NCI-H1694 (cell line): ENCODE measurements around the gene SLC47A1.
"Not testable (repeated sequence)": the region's sequence is repeated elsewhere in the genome, so short reads cannot be mapped to it uniquely, and the experiment has no call there.

Source experiments
- DNase-seq: peaks from one replicate; lab custom pipeline; 2025; lab: John Stamatoyannopoulos, UW

The SLC47A1 gene, protein sequence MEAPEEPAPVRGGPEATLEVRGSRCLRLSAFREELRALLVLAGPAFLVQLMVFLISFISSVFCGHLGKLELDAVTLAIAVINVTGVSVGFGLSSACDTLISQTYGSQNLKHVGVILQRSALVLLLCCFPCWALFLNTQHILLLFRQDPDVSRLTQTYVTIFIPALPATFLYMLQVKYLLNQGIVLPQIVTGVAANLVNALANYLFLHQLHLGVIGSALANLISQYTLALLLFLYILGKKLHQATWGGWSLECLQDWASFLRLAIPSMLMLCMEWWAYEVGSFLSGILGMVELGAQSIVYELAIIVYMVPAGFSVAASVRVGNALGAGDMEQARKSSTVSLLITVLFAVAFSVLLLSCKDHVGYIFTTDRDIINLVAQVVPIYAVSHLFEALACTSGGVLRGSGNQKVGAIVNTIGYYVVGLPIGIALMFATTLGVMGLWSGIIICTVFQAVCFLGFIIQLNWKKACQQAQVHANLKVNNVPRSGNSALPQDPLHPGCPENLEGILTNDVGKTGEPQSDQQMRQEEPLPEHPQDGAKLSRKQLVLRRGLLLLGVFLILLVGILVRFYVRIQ

DNA sequence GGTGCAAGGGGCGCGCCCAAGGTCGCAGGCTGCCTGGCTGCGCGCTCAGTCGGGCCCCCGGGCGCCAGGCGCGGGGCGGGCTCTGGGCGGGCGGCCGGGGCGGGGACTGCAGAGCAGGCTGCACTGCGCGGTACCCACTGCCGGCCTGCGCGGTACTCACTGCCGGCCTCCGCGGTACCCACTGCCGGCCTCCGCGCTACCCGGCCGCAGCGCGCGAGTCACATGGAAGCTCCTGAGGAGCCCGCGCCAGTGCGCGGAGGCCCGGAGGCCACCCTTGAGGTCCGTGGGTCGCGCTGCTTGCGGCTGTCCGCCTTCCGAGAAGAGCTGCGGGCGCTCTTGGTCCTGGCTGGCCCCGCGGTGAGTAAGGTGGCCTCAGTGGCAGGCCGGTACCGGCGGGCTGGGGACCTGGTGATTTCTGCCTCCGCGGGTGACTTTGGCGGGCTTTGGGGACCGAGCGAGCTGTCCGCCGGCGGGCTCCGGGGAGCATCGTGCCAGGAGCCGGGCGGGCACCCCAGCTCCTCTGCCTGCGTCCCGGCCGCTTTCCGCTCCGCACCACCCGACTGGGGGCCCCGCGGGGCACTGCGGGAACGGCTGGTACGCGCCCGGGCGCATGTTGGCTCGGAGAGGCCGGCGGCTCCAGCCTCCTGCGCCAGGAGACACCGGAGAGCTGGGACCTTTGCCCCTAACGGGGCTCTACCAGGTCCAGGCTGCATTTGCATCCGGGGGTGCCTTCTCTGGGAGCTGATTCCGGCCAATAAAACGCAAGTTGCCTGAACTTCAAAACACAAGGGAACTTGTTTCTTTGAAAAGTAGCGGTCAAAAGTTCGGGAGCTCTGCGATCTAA is at the start of gene SLC47A1:
SLC47A1 (plus strand) TSS at position 137 of the 844 bp plus-strand sequence; CDS start at position 223, 86 bp downstream.
- DNase-seq: no peak

DNA sequence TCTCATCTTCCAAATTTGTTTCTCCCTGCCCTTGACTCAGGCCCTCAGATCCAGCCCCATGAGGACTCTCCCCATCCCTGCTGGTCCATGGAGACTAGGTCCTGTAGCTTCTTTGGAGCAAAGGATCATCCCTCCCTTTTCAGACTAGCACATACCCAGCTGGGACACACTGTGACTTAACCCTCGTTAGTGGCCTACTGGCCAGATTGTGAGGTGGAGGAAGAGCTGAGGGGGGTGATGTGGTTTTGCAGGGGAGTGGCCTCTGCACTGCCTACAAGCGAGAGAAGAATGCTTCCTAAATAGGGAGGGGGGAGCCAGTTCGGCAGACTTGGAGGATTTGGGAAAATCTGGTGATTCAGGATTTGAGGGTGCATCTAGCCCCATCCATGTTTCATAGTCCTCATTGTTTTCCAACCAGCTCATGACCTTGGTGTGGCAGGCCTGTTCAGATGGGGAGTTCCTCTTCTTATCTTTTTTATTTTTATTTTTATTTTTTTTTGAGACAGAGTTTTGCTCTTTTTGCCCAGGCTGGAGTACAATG is 47.8 kb upstream of the SLC47A1 start:
- DNase-seq: no peak

DNA sequence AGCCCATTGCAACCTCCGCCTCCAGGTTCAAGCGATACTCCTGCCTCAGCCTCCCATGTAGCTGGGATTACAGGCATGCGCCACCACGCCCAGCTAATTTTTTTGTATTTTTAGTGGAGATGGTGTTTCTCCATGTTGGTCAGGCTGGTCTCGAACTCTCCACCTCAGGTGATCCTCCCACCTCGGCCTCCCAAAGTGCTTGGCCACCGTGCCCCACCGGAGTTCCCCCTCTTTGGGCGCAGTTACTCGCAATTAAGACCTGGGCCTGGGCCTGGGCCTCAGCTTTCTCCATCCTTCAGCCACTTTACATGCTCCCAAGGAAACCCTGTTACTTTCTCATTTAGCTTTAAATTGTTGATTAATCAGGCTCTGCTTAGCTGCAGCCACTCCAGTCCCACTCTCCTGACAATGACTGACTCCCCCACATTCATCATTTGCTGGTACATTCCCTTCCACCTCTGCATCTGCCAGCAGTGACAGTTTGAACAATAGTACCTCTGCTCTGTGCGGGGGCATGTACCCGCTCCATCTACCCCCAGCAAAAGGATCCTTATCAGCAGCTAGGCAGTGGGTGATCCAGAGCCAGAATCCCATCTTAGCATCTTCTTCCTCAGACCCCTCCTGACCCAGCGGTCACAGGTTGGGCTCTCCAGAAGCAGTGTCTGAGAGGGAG is 47.2 kb upstream of the SLC47A1 start:
- DNase-seq: no peak

DNA sequence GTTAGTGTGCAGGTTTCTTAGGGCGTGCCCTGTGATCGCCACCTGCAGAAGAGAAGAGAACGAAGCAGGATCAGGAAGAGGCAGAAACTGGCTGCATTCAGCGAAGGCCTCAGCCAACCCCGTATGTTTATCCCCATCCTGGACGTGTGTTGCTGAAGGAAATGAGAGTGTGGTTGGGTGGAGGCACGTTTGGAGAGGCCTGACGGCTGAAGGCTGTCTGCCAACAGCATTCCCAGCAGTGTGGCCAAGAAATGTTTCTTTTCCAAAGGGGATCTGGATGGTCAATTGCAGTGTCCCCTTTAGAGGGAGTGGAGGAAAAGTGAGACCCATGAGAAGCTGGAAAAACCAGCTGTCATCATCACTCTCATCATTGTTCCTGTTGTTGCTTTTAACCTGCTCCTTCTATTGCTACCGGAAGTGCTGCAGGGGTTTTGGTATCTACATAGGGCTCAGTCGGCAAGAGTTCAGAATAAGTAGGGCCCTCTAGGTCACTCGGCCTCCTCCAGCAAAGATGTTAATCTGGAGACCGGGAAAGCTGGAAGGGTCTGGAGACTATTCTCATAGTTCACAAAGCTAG is 46.5 kb upstream of the SLC47A1 start:
- DNase-seq: no peak

DNA sequence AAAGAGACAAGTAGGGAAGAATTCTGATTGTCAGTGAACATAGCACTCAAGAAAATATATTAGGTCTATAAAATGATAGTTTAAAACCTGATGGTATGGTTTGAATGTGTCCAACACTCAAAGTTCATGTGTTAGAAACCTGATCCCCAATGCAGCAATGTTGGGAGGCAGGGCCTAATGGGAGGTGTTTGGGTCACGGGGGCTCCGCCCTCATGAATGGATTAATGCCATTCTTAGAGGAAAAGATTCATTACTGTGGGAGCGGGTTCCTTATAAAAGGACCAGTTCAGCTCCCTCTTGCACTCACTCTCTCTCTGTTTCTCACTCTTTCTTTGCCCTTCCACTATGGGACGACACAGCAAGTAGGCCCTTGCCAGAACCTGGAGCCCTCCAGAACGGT is 41.5 kb upstream of the SLC47A1 start:
- no peak for DNase-seq

DNA sequence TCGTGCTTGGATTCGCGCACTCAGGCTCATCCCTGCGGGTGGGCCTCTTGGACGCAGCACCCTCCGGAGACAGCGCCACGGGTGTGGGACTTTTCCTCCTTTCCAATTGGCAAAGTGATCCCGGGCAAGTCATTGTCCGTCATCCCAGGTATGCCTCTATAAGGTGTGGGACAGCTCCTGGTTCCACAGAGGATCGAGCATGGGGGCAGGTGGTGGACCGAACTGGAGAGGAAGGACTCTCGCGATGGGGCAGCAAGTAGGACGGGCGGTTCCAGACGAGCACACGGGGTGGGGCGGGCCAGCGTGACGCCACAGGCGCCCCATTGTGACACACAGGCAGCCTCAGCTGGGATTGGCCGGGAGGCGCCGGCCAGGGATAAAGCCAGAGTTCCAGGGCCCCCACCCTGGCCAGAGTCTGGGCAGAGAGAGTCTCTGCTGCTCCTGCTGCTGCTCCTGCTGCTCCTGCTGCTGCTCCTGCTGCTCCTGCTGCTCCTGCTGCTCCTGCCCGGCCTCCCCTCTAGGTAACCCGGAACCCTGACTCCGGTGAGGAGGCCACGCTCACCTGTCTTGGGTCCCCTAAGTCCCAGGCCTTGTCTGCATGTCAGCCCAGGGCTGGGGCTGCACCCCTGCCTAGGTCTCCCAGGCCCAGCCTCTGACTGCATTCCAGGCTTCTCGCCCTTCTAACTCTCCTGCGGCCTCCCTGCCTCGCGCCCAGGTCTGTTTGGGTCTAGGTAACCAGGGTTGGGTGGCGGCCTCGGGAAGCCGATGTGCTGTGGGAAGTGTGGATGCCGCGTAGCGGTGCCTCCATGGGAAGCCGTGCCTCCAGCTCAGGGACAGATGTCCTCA is 38.5 kb upstream of the SLC47A1 start:
- no peak for DNase-seq

DNA sequence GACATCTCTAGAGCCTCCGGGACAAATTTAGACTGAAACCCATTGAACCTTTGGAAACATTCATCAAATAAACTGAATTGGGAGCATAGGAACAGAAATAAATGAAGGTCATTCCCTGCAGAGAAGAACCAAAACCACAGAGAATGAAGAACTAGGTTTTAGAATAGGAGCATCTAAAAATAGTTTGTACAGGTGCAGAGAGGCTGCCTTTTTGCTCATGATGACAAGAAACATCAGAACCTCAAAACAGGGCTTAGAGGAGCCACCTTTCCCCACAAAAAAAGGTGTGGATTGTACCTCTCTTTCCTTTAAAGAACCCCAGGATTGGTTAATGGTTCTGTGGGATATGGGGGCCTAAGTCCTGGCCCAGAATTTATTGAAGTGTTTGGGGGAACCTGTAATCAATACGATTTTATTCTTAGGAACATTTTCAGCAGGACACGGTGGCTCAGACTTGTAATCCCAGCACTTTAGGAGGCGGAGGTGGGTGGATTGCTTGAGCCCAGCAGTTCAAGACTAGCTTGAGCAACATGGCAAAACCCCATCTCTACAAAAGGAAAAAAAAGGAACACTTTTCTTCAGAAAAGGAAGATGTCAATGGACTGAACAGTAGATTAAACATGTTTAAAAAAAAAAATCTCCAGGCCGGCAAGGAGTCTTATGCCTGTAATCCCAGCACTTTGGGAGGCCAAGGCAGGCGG is 37.7 kb upstream of the SLC47A1 start:
- no peak for DNase-seq

DNA sequence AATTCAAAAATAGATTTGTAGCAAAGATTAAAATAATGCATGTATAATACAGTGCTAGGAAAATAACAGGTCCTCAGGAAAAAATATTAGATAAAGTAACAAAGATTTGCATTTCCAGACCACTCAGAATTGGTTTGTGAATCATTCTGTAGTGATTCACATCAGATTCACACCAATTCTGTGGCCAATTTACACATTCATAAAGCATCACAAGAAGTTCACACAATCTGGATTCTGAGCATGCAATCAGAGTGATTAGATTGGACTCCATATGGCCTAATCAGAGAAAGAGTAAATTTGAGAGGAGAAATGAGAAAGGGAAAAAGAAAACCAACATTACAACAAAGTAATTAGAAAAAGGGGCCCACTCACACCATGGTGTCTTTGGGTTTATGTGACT is 36.0 kb upstream of the SLC47A1 start:
- no peak for DNase-seq

DNA sequence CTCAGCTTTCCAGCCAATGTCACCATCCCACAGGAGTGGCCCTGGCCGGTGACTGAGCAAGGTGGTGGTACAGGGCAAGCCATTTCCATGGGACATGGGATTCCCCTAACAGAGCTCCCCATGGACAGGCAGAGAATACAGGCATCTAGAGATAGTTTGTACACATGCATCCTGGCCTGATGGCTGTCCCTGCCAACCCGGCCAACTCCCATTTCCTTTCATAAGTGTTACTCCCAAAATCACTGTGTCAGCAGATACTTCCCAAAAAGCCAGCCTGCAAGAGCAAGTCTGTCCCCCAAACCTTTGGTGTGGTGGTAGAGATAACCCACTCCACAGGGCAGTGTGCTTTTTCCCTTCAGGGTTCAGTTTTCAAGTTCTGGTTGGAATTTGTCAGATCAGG is 32.4 kb upstream of the SLC47A1 start:
- DNase-seq: no peak

DNA sequence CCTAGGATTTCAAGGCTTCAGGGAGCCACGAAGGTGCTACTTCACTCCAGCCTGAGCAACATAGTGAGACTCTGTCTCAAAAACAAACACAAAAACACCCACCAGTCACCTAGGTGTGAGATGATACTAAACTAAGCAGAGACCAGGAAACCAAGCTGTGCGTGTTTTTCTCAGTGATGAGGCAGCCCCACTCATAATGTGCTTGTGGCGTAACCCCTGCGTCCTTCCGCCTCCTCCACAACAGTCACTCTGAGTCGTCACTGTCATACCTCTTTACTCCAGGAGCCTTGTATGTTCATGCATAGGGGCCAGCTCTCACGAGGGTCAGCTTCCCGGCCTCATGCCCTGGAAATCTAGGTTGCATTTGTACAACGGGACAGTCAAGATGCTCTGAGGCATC is 31.1 kb upstream of the SLC47A1 start:
- DNase-seq: no peak

DNA sequence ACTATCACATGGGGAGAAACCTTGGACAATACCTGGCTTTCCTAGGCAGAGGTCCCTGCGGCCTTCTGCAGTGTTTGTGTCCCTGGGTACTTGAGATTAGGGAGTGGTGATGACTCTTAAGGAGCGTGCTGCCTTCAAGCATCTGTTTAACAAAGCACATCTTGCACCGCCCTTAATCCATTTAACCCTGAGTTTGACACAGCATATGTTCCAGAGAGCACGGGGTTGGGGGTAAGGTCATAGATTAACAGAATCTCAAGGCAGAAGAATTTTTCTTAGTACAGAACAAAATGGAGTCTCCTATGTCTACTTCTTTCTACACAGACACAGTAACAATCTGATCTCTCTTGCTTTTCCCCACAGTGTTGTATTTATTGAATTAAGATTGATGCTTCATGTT is 28.1 kb upstream of the SLC47A1 start:
- not testable (repeated sequence) for DNase-seq

DNA sequence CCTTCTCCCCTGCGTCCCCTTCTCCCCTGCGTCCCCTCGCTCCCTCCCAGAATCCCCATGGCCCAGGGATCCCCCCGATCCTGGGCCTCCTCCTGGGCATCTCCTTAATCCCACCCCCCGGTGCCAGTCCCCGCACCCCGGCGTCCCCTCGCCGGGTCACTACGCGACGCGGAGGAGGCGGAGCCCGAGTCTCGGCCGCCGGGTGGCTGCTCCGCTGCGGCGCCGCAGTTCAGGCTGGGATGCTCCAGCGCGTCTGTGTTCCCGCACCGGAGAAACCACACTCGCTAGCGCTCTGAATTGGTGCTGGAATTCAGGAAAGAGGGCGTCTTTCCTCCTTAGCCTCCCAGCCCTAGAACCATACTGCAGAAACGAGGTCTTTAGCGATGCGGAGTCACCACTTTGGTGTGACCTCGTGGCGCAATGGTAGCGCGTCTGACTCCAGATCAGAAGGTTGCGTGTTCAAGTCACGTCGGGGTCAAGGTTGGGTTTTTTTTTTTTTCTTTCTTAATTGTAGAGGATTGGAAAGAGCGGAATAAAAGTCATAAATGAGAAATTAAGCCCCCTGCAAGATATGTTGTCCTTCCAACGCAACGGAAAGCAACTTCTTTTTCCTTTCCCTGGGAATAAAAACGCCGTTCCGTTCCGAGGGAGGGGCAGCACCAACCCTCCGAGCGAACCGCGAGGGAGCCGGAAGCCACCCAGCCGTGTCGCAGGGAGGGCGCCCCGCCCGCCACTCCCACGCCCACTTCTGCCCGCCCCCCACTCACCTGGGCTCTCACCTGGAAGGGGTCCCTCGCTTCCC is 25.7 kb upstream of the SLC47A1 start:
- peak; percentile 94 for DNase-seq

DNA sequence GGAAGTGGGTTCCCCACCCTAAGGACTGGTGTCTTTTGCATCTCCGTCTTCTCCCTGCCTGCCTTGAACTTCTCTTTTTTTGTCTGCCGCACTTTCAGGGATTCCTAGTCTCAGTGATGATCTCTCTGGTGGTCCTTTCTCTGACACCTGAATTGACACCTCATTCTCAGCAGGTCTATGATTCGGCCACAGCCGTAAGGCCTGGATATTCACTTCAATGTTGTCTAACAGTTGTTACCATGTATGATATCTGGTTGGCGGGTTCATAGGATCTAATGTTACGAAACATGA is 25.1 kb upstream of the SLC47A1 start:
- DNase-seq: no peak

DNA sequence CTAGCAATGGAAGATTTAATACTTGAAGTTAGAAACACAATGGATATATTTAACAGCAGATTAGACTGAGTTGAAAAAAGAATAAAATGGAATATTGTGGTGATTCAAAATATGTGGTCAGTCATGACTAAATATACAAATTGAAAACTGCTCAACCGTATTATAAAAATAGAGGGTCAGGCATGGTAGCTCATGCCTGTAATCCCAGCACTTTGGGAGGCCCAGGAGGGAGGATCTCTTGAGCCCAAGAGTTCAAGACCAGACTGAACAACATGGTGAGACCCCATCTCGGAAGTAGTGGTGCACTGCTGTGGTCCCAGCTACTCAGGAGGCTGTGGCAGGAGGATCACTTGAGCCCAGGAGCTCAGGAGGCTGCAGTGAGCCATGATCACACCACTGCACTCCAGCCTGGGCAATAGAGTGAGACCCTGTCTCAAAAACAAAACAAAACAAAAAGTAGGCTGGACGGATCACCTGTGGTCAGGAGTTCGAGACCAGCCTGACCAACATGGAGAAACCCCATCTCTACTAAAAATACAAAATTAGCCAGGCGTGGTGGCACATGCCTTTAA is 24.3 kb upstream of the SLC47A1 start:
- not testable (repeated sequence) for DNase-seq

DNA sequence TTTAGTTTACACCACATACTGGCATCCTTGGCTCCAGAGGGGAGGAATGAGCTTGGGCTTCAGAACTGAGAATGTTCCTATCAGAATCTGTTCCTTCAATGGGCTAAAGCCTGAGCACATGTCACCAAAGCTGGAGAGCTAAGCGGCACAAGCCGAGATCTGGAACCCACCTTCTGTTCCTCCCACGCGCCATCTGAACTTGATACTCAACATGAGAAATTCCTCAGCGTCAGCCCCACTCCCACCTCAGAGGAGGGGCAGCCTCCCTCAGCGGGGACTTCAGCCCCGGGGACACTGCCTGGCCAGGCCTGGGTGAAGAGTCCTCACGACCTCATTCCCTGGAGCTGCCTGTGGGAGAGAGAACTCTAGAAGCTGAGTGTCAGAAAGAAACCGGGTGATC is 22.8 kb upstream of the SLC47A1 start:
- DNase-seq: no peak

DNA sequence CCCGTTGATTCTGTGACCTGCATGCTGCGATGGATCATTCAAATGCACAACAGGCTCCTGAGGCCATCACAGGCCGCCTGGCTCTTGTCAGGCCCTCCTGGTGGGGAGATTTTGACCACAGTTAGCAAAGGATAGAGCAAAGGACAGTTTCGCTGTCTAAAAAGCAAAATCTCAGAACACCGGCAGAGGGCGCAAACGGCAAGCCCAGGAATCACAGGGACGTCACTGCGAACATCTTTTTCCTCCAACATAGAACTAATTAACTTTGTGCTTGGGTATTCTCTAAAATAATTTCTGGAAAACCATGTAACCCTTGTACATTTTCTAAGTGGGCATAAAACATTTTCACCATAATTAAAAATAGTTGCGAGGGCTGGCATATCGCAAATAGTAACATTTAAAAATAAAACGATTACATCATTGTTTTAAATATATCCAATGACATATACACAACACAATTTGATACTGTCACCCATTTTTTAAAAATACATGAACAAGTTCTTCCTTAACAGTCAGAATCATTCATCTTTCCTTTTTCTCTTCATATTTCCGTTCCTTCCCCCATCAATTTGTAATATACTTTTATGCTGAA is 19.7 kb upstream of the SLC47A1 start:
- peak; percentile 64 for DNase-seq

DNA sequence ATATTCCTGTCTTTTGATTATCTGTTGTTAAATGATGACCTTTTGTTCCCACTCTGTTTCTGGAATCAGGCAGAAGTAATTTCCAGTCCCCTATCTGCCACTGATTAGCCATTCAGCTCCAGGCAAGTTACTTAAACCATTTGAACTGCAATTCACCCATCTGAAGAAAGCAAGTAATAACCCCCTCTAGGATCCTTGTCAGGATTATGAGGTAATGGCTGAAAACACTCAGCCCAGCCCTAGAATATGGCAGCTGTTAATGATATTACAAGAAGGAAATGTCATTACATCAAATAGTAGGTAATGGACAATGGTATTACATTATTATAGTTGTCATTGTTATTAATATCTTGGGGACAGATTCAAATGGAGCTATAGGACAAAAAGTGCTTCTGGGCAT is 16.0 kb upstream of the SLC47A1 start:
- DNase-seq: no peak

DNA sequence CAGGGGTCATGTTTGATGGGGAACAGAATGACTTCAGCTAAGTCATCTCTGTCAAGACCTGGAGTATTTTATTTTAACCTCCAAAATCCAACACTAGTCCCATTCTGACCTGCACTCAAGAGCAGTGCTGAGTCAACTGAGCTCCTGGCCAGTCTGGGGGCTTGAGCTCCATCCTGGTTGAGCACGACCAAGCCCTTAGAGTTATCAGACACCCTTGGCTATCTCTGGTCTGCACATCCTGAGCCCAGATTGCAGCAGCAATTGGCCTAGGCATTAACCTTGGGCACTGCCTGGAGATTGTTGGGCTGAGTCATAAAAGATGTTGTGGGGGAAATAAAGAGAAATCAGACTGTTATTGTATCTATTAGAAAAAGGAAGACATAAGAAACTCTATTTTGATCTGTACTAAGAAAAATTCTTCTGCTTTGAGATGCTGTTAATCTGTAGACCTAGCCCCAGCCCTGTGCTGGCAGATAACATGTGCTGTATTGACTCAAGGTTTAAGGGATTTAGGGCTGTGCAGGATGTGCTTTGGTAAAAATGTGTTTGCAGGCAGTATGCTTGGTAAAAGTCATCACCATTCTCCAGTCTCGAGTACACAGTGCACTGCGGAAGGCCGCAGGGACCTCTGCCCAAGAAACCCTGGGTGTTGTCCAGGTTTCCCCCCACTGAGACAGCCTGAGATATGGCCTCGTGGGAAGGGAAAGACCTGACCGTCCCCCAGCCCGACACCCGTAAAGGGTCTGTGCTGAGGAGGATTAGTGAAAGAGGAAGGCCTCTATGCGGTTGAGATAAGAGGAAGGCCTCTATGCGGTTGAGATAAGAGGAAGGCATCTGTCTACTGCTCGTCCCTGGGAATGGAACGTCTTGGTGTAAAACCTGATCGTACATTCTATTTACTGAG is 14.0 kb upstream of the SLC47A1 start:
- DNase-seq: not testable (repeated sequence)
